Fibroblast of skin of scalp (primary cell): Measurements from ENCODE around the gene DUSP12.
"Not testable (repeated sequence)": the region's sequence is repeated elsewhere in the genome, so short reads cannot be mapped to it uniquely, and the experiment has no call there.

Experiments used
- DNase-seq: peaks from one replicate; pipeline ENCODE4 v3.0.0-alpha.2; 2013

DUSP12 gene

GRCh38 chr1:161727256-161727924 is 22.2 kb upstream of the DUSP12 start:
- peak; percentile 80 for DNase-seq

GRCh38 chr1:161728376-161729226 is 21.0 kb upstream of the DUSP12 start:
- DNase-seq, result no peak

- peak; percentile 40 for DNase-seq
Observed at GRCh38 chr1:161730050-161730564, 19.5 kb upstream of the DUSP12 start.

- DNase-seq, result no peak
Observed at GRCh38 chr1:161731241-161731640, 18.3 kb upstream of the DUSP12 start.

- no peak for DNase-seq
Observed at GRCh38 chr1:161731981-161732718, 17.4 kb upstream of the DUSP12 start.

- DNase-seq, result peak; percentile 84
Observed at GRCh38 chr1:161733526-161733925, 16.1 kb upstream of the DUSP12 start.

- DNase-seq, result no peak
Observed at GRCh38 chr1:161735837-161736236, 13.7 kb upstream of the DUSP12 start.

- DNase-seq, result peak; percentile 46
Observed at GRCh38 chr1:161736335-161736969, 13.1 kb upstream of the DUSP12 start.

GRCh38 chr1:161737625-161738024 is 12.0 kb upstream of the DUSP12 start:
- no peak for DNase-seq

GRCh38 chr1:161738627-161739287 is 10.8 kb upstream of the DUSP12 start:
- DNase-seq, result peak; percentile 82

- DNase-seq, result no peak
Observed at GRCh38 chr1:161739865-161740566, 9.6 kb upstream of the DUSP12 start.

GRCh38 chr1:161740921-161741320 is 8.7 kb upstream of the DUSP12 start:
- no peak for DNase-seq

- no peak for DNase-seq
Observed at GRCh38 chr1:161743231-161743630, 6.4 kb upstream of the DUSP12 start.

GRCh38 chr1:161747801-161748200 is 1.8 kb upstream of the DUSP12 start:
- DNase-seq, result no peak

- DNase-seq, result no peak
Observed at GRCh38 chr1:161763522-161764098, 14.0 kb downstream of the DUSP12 start.

- peak; percentile 94 for DNase-seq
Observed at GRCh38 chr1:161766102-161766981, 16.8 kb downstream of the DUSP12 start, which contains the start of gene ATF6. Gene ATF6 (plus strand): TSS chr1:161766320. CDS start chr1:161766361, 41 bp downstream.

GRCh38 chr1:161768461-161768860 is 18.9 kb downstream of the DUSP12 start:
- DNase-seq, result no peak

- no peak for DNase-seq
Observed at GRCh38 chr1:161768986-161769672, 19.5 kb downstream of the DUSP12 start.

GRCh38 chr1:161769673-161770045 is 20.1 kb downstream of the DUSP12 start:
- DNase-seq, result not testable (repeated sequence)
